Smooth muscle cell (in vitro differentiated cells): ENCODE results near the gene ATG10. TPM values are rescaled to one million over a fixed set of nuclear protein-coding genes. Genes with fewer than 3 reads are reported as not detected.

ENCODE experiments used
- DNase-seq: peaks from one replicate; lab custom pipeline; 2025; ENCODE audit not compliant: unreplicated experiment; lab: John Stamatoyannopoulos, UW
- H2AFZ ChIP-seq: fragments of 200-600 bp; sonication (generic); 2 replicates; pipeline ENCODE4 v1.6.0; 2016; ENCODE audit warnings: antibody characterized with exemption, low read depth, mild to moderate bottlenecking
- H3F3A ChIP-seq: fragments of 200-600 bp; sonication (generic); 2 replicates; pipeline ENCODE4 v1.6.0; 2017; ENCODE audit warnings: antibody characterized with exemption, low read depth
- H3K27ac ChIP-seq: fragments of 200-600 bp; sonication (generic); 2 replicates; pipeline ENCODE4 v1.5.1; 2016; ENCODE audit warnings: low read depth, mild to moderate bottlenecking
- H3K27me3 ChIP-seq: fragments of 200-600 bp; sonication (generic); 2 replicates; pipeline ENCODE4 v1.6.1; 2016; ENCODE audit warnings: low read depth, mild to moderate bottlenecking
- H3K36me3 ChIP-seq: fragments of 200-600 bp; sonication (generic); 2 replicates; pipeline ENCODE4 v1.5.1; 2016; ENCODE audit warnings: low read depth
- H3K4me1 ChIP-seq: fragments of 200-600 bp; sonication (generic); 2 replicates; pipeline ENCODE4 v1.5.1; 2016; ENCODE audit warnings: low read depth
- H3K4me2 ChIP-seq: fragments of 200-600 bp; sonication (generic); 2 replicates; pipeline ENCODE4 v1.6.0; 2016; ENCODE audit warnings: mild to moderate bottlenecking
- H3K4me3 ChIP-seq: fragments of 200-600 bp; sonication (generic); 2 replicates; pipeline ENCODE4 v1.5.1; 2016; ENCODE audit warnings: mild to moderate bottlenecking
- H3K79me2 ChIP-seq: fragments of 200-600 bp; sonication (generic); 2 replicates; pipeline ENCODE4 v1.6.0; 2016; ENCODE audit warnings: low read depth, mild to moderate bottlenecking
- H3K9ac ChIP-seq: fragments of 200-600 bp; sonication (generic); 2 replicates; pipeline ENCODE4 v1.6.0; 2016; ENCODE audit warnings: low read depth
- H3K9me3 ChIP-seq: fragments of 200-600 bp; sonication (generic); replicated peaks from 2 replicates; pipeline ENCODE4 v1.5.1; 2016; ENCODE audit warnings: low read depth
- H4K20me1 ChIP-seq: fragments of 200-600 bp; sonication (generic); 2 replicates; pipeline ENCODE4 v1.6.0; 2016; ENCODE audit warnings: low read depth
- WGBS: methylation state at CpG from one replicate; pipeline ENCODE4 v1.1.7; 2016; ENCODE audit warnings: low lambda C conversion rate; 5-methylcytosine and 5-hydroxymethylcytosine counted together
- polyA plus RNA-seq: library from polyadenylated mRNA; unstranded; fragments of >200 nt; fragmentation: Nextera tagmentation; extraction: Ambion mirVana; gene quantifications from 2 replicates; pipeline ENCODE4 v1.2.1, GENCODE V29; 2016
- total RNA-seq: library from RNA; depleted of rRNA; stranded (reverse); fragments of >200 nt; gene quantifications from 2 replicates; pipeline ENCODE4 v1.2.3, GENCODE V29; 2014
- TF ChIP-seq, protein P1 (sequence below): fragments of 200-600 bp; sonication (generic); IDR thresholded peaks from 2 replicates; pipeline ENCODE4 v1.5.1; 2017; ENCODE audit warnings: borderline replicate concordance, mild to moderate bottlenecking, antibody characterized with exemption; ENCODE audit not compliant: insufficient read depth, poor library complexity, severe bottlenecking

ATG10 gene
- total and polyA plus RNA-seq, 2 experiments from 2014 or later, result 7.2 to 12.5 TPM

DNA sequence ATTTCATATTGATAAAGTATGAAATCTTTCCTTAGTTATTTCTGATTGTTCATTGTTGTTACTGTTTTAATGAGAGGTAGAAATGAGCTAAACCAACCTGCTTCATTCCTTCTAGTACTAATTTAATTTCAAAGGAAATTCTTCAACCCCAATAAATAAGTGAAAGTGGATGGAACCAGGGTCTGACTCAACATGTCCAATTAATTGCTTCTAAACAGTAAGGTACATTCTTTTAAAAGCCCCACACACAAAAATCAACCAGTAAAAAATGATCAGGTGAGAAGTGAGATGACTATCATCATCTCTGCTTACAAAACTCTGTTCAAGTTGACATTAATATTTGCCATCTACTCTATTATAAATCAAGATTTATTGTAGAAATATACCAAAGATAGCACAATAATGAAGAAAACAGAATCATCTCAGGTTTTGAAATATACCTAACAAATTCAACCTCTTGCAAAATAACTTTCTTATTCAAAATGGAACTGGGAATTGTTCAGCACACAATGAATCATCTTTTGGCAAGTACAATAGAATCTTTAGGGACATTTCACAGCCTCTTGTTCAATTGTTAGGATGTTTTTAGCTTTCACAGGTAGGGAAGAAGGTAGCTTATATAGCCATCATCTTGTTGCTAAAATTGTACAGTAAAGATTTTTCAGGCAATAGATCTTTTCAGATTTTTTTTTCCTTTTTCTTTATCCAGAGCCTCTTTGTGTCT, 191.8 kb downstream of the ATG10 start:
- Histone ChIP-seq H3K4me1 (peaks cover 32% of the 10 kb centered on the region), H3K36me3 (no peaks in the 10 kb centered on the region), H3K9ac (peak overlapping the region; percentile 69), H3K4me3 (peak overlapping the region; percentile 8), H2AFZ (no peak overlapping the region), H3K4me2 (no peak overlapping the region), H3K27ac (peak overlapping the region; percentile 87), H3K79me2 (no peaks in the 10 kb centered on the region), H3K27me3 (no peaks in the 10 kb centered on the region), H3F3A (peaks cover 21% of the 10 kb centered on the region), H4K20me1 (no peaks in the 10 kb centered on the region), H3K9me3 (no peaks in the 10 kb centered on the region)
- DNase-seq, result no peak
- TF ChIP-seq, protein P1, sequence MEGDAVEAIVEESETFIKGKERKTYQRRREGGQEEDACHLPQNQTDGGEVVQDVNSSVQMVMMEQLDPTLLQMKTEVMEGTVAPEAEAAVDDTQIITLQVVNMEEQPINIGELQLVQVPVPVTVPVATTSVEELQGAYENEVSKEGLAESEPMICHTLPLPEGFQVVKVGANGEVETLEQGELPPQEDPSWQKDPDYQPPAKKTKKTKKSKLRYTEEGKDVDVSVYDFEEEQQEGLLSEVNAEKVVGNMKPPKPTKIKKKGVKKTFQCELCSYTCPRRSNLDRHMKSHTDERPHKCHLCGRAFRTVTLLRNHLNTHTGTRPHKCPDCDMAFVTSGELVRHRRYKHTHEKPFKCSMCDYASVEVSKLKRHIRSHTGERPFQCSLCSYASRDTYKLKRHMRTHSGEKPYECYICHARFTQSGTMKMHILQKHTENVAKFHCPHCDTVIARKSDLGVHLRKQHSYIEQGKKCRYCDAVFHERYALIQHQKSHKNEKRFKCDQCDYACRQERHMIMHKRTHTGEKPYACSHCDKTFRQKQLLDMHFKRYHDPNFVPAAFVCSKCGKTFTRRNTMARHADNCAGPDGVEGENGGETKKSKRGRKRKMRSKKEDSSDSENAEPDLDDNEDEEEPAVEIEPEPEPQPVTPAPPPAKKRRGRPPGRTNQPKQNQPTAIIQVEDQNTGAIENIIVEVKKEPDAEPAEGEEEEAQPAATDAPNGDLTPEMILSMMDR, result no peak

DNA sequence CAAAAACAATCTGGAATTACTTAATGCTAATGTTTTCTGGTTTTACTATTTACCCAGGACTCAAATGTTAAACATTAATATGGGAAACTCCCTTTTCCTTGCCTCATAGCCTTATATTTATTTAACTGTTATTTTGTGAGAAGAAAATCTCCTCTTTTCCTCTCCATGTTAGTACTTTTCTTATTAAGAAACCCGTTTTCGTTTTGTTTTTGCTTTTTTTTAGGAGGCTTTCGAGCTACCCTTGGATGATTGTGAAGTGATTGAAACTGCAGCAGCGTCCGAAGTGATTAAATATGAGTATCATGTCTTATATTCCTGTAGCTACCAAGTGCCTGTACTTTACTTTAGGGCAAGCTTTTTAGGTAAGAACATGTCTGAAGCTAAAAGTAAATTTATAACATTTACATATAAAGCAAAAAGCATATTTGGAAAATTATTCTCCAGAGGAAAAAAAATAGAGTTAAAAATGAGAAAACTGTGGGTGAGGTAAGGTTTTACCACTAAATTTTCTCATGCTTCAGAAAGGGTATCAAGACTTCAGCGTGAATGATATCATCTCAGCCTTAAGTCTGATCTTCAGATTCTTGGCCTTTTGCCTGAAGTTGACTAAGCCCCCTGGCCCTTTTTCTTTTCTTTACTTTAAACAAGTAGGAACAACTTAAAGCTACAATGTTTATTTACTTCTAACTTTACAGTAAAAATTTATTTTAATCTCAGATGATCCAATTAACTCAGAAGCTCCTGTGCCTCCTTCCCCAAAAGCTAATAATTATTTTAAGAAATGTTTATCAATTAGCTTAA, 192.6 kb downstream of the ATG10 start:
- no peaks in the 10 kb centered on the region for H4K20me1 ChIP-seq
- peaks cover 21% of the 10 kb centered on the region for H3F3A ChIP-seq
- H3K9ac ChIP-seq, result peak overlapping the region; percentile 69
- peak overlapping the region; percentile 87 for H3K27ac ChIP-seq
- DNase-seq, result no peak
- peak overlapping the region; percentile 64 for H3K4me2 ChIP-seq
- peak overlapping the region; percentile 8 for H3K4me3 ChIP-seq
- H2AFZ ChIP-seq, result peak overlapping the region; percentile 13
- 78% methylated on average over 6 of the region's 6 CpGs for WGBS
- H3K27me3 ChIP-seq, result no peaks in the 10 kb centered on the region
- no peaks in the 10 kb centered on the region for H3K79me2 ChIP-seq
- H3K36me3 ChIP-seq, result no peaks in the 10 kb centered on the region
- peaks cover 32% of the 10 kb centered on the region for H3K4me1 ChIP-seq
- no peaks in the 10 kb centered on the region for H3K9me3 ChIP-seq
- TF ChIP-seq, protein P1, result no peak

DNA sequence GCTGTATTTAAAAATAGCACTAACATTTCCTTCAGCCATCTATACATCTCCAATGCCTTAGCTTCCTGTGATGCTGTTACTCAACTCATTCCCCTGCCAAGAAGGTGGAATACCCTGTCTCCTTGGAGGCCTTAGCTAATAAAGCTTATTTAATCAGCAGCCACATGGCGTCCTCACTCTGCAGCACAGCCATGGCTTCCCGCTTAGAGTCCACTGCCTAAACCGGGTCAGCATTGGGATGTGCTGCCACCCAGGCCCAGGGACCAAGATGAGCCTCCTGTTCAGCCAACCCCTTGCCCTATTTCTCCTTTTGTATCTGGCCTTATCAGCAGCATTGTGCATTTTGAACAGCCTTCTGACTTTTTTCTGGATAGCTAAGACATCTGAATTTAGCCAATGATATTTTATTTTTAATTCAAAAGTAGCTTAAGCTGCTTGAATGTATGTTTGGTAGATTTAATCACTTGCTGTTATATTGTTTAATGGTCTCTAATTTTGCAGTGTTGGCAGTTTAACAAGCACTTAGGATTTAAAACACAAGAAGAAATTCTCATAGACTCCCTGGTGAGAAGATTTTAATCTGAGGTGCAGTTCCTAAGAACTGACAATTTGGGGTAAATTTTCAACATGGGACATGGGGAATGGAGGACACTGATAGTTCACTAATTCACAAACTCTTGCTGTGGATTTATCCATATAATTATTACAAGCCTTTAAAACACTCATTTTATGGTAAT, 193.3 kb downstream of the ATG10 start:
- Histone ChIP-seq H3K36me3 (no peaks in the 10 kb centered on the region), H3K4me2 (peak overlapping the region; percentile 64), H3K9ac (peak overlapping the region; percentile 69), H2AFZ (peak overlapping the region; percentile 51), H3K79me2 (no peaks in the 10 kb centered on the region), H3K4me3 (no peak overlapping the region), H3K27me3 (no peaks in the 10 kb centered on the region), H3K4me1 (peaks cover 32% of the 10 kb centered on the region), H3F3A (peaks cover 17% of the 10 kb centered on the region), H3K27ac (peak overlapping the region; percentile 87), H4K20me1 (no peaks in the 10 kb centered on the region), H3K9me3 (no peaks in the 10 kb centered on the region)
- 52% methylated on average over 3 of the region's 3 CpGs for WGBS
- no peak for DNase-seq
- TF ChIP-seq, protein P1, result no peak
